ENCODE results near the gene GSTCD.
"Not testable (repeated sequence)": the region's sequence is repeated elsewhere in the genome, so short reads cannot be mapped to it uniquely, and the experiment has no call there.

The GSTCD gene

GRCh38 chr4:105770524-105770923, 61.9 kb downstream of the GSTCD start:
- H4K8ac ChIP-seq (ENCODE audit: low read length); H3K27me3 ChIP-seq (ENCODE audit: control insufficient read depth in 1 of 2, insufficient read depth in 1 of 2, low read length in 2 of 2); H2BK120ac ChIP-seq (ENCODE audit: low read depth, low read length); H3K27ac ChIP-seq (ENCODE audit: low read length, poor library complexity, severe bottlenecking); H3K4ac ChIP-seq (ENCODE audit: low read depth in 1 of 2, low read length in 2 of 2); DNase-seq; H3K9me3 ChIP-seq (ENCODE audit: control insufficient read depth, low read length); H3K79me1 ChIP-seq (replicated peaks; ENCODE audit: low read length, poor library complexity, severe bottlenecking); H2BK5ac ChIP-seq (ENCODE audit: low read depth, low read length, poor library complexity, severe bottlenecking); H2AK5ac ChIP-seq (ENCODE audit: low read length, severe bottlenecking); H3K18ac ChIP-seq (ENCODE audit: low read depth in 1 of 2, low read length in 2 of 2); H2BK15ac ChIP-seq (ENCODE audit: low read depth, poor library complexity, severe bottlenecking); H2BK12ac ChIP-seq (ENCODE audit: low read length in 2 of 2); H2AFZ ChIP-seq (ENCODE audit: low read depth, low read length); H3K14ac ChIP-seq (ENCODE audit: low read length in 2 of 2); H3K9ac ChIP-seq (ENCODE audit: low read length); H3K4me1 ChIP-seq (ENCODE audit: control insufficient read depth, insufficient read depth, low read depth, low read length); H3K4me3 ChIP-seq (ENCODE audit: insufficient read depth in 1 of 2, low read depth in 1 of 2, low read length in 2 of 2); H3K36me3 ChIP-seq (ENCODE audit: control insufficient read depth in 1 of 2, insufficient read depth in 2 of 2, low read depth in 1 of 2, low read length in 2 of 2); H4K91ac ChIP-seq (ENCODE audit: low read length); H3K4me2 ChIP-seq (ENCODE audit: low read length, poor library complexity, severe bottlenecking); H3K23ac ChIP-seq (ENCODE audit: low read length in 2 of 2): not testable (repeated sequence)

GRCh38 chr4:105772065-105772464, 63.5 kb downstream of the GSTCD start:
- DNase-seq; H2BK5ac ChIP-seq (ENCODE audit: low read depth, low read length, poor library complexity, severe bottlenecking); H3K14ac ChIP-seq (ENCODE audit: low read length in 2 of 2); H2AK5ac ChIP-seq (ENCODE audit: low read length, severe bottlenecking); H3K27me3 ChIP-seq (ENCODE audit: control insufficient read depth in 1 of 2, insufficient read depth in 1 of 2, low read length in 2 of 2); H3K9ac ChIP-seq (ENCODE audit: low read length); H2BK12ac ChIP-seq (ENCODE audit: low read length in 2 of 2); H3K36me3 ChIP-seq (ENCODE audit: control insufficient read depth in 1 of 2, insufficient read depth in 2 of 2, low read depth in 1 of 2, low read length in 2 of 2); H3K18ac ChIP-seq (ENCODE audit: low read depth in 1 of 2, low read length in 2 of 2); H4K91ac ChIP-seq (ENCODE audit: low read length); H3K4me1 ChIP-seq (ENCODE audit: control insufficient read depth, insufficient read depth, low read depth, low read length); H3K27ac ChIP-seq (ENCODE audit: low read length, poor library complexity, severe bottlenecking); H3K23ac ChIP-seq (ENCODE audit: low read length in 2 of 2); H2AFZ ChIP-seq (ENCODE audit: low read depth, low read length); H3K4ac ChIP-seq (ENCODE audit: low read depth in 1 of 2, low read length in 2 of 2); H2BK15ac ChIP-seq (ENCODE audit: low read depth, poor library complexity, severe bottlenecking); H2BK120ac ChIP-seq (ENCODE audit: low read depth, low read length); H3K4me2 ChIP-seq (ENCODE audit: low read length, poor library complexity, severe bottlenecking); H3K9me3 ChIP-seq (ENCODE audit: control insufficient read depth, low read length); H3K79me1 ChIP-seq (replicated peaks; ENCODE audit: low read length, poor library complexity, severe bottlenecking); H3K4me3 ChIP-seq (ENCODE audit: insufficient read depth in 1 of 2, low read depth in 1 of 2, low read length in 2 of 2); H4K8ac ChIP-seq (ENCODE audit: low read length): not testable (repeated sequence)

- not testable (repeated sequence) for H3K4me1 ChIP-seq (ENCODE audit: control insufficient read depth, insufficient read depth, low read depth, low read length); H3K79me1 ChIP-seq (replicated peaks; ENCODE audit: low read length, poor library complexity, severe bottlenecking); H2BK120ac ChIP-seq (ENCODE audit: low read depth, low read length); H3K27ac ChIP-seq (ENCODE audit: low read length, poor library complexity, severe bottlenecking); H2BK12ac ChIP-seq (ENCODE audit: low read length in 2 of 2); H2AK5ac ChIP-seq (ENCODE audit: low read length, severe bottlenecking); H4K8ac ChIP-seq (ENCODE audit: low read length); H3K27me3 ChIP-seq (ENCODE audit: control insufficient read depth in 1 of 2, insufficient read depth in 1 of 2, low read length in 2 of 2); H4K91ac ChIP-seq (ENCODE audit: low read length); H3K4ac ChIP-seq (ENCODE audit: low read depth in 1 of 2, low read length in 2 of 2); H3K9me3 ChIP-seq (ENCODE audit: control insufficient read depth, low read length); DNase-seq; H3K4me3 ChIP-seq (ENCODE audit: insufficient read depth in 1 of 2, low read depth in 1 of 2, low read length in 2 of 2); H3K18ac ChIP-seq (ENCODE audit: low read depth in 1 of 2, low read length in 2 of 2); H2AFZ ChIP-seq (ENCODE audit: low read depth, low read length); H3K4me2 ChIP-seq (ENCODE audit: low read length, poor library complexity, severe bottlenecking); H3K9ac ChIP-seq (ENCODE audit: low read length); H3K23ac ChIP-seq (ENCODE audit: low read length in 2 of 2); H2BK15ac ChIP-seq (ENCODE audit: low read depth, poor library complexity, severe bottlenecking); H3K14ac ChIP-seq (ENCODE audit: low read length in 2 of 2); H3K36me3 ChIP-seq (ENCODE audit: control insufficient read depth in 1 of 2, insufficient read depth in 2 of 2, low read depth in 1 of 2, low read length in 2 of 2); H2BK5ac ChIP-seq (ENCODE audit: low read depth, low read length, poor library complexity, severe bottlenecking)
- WGBS, result 97% methylated on average over 7 of the region's 9 CpGs
Observed at GRCh38 chr4:105775760-105776415, 67.3 kb downstream of the GSTCD start.

GRCh38 chr4:105780176-105780575, 71.6 kb downstream of the GSTCD start:
- peaks cover 0 to 7% of the 10 kb centered on the region in 2 experiments for H3K36me3 ChIP-seq (ENCODE audit: control insufficient read depth in 1 of 2, insufficient read depth in 2 of 2, low read depth in 1 of 2, low read length in 2 of 2)
- H3K9ac ChIP-seq (ENCODE audit: low read length), result no peak overlapping the region
- no peak for DNase-seq
- H3K14ac ChIP-seq (ENCODE audit: low read length in 2 of 2), result no peak overlapping the region
- no peak overlapping the region for H2AFZ ChIP-seq (ENCODE audit: low read depth, low read length)
- no peak overlapping the region for H3K27ac ChIP-seq (ENCODE audit: low read length, poor library complexity, severe bottlenecking)
- H3K23ac ChIP-seq (ENCODE audit: low read length in 2 of 2), result no peak overlapping the region
- H4K8ac ChIP-seq (ENCODE audit: low read length), result peak overlapping the region; percentile 5
- no peak overlapping the region for H2BK15ac ChIP-seq (ENCODE audit: low read depth, poor library complexity, severe bottlenecking)
- H3K4me3 ChIP-seq (ENCODE audit: insufficient read depth in 1 of 2, low read depth in 1 of 2, low read length in 2 of 2), result no peak overlapping the region
- H2BK5ac ChIP-seq (ENCODE audit: low read depth, low read length, poor library complexity, severe bottlenecking), result no peak overlapping the region
- H3K27me3 ChIP-seq (ENCODE audit: control insufficient read depth in 1 of 2, insufficient read depth in 1 of 2, low read length in 2 of 2), result no peaks in the 10 kb centered on the region
- H2AK5ac ChIP-seq (ENCODE audit: low read length, severe bottlenecking), result no peak overlapping the region
- H3K79me1 ChIP-seq (replicated peaks; ENCODE audit: low read length, poor library complexity, severe bottlenecking), result peaks cover 7% of the 10 kb centered on the region
- 100% methylated on average over 2 of the region's 2 CpGs for WGBS
- H2BK120ac ChIP-seq (ENCODE audit: low read depth, low read length), result no peak overlapping the region
- H2BK12ac ChIP-seq (ENCODE audit: low read length in 2 of 2), result no peak overlapping the region
- H3K9me3 ChIP-seq (ENCODE audit: control insufficient read depth, low read length), result no peaks in the 10 kb centered on the region
- H3K4me2 ChIP-seq (ENCODE audit: low read length, poor library complexity, severe bottlenecking), result no peak overlapping the region
- no peak overlapping the region for H4K91ac ChIP-seq (ENCODE audit: low read length)
- no peak overlapping the region for H3K18ac ChIP-seq (ENCODE audit: low read depth in 1 of 2, low read length in 2 of 2)
- no peak overlapping the region for H3K4ac ChIP-seq (ENCODE audit: low read depth in 1 of 2, low read length in 2 of 2)
- no peaks in the 10 kb centered on the region for H3K4me1 ChIP-seq (ENCODE audit: control insufficient read depth, insufficient read depth, low read depth, low read length)

All from mesenchymal stem cell (in vitro differentiated cells and primary cell).